Right renal cortex interstitium (tissue), 3 donors: ENCODE results near the gene KIF18B. TPM values are rescaled to one million over a fixed set of nuclear protein-coding genes. Genes with fewer than 3 reads are reported as not detected.

Experiments
- DNase-seq, 3 donors: peaks; one replicate each; pipeline ENCODE4 v3.0.0-alpha.2; 2013; ENCODE audit warnings: low read depth in 3 of 3, low spot score in 2 of 3
- polyA plus RNA-seq, 3 donors: library from polyadenylated mRNA; unstranded; fragments of 120-200 nt; gene quantifications; one replicate each; pipeline ENCODE4 v1.2.1, GENCODE V29; 2013; ENCODE audit not compliant: insufficient read length in 3 of 3

The KIF18B gene
- 1 to 10 TPM; 9.0 to 9.7 (median 9.1) TPM for polyA plus RNA-seq

GRCh38 chr17:44947461-44948314 is at the start of gene KIF18B:
Gene KIF18B (minus strand): TSS chr17:44947773. CDS start chr17:44936344, 11,429 bp downstream.
- peak; percentile 73 to 86 (median 82) for DNase-seq

- DNase-seq: no peak
Measured at GRCh38 chr17:44996304-44996703, 48.7 kb upstream of the KIF18B start.

- DNase-seq: no peak
Measured at GRCh38 chr17:44995436-44996001, 47.9 kb upstream of the KIF18B start.

GRCh38 chr17:44992242-44992939 is 44.8 kb upstream of the KIF18B start:
- no peak for DNase-seq

- DNase-seq: no peak
Measured at GRCh38 chr17:44990994-44991393, 43.4 kb upstream of the KIF18B start.

GRCh38 chr17:44989552-44990138 is 42.1 kb upstream of the KIF18B start:
- no peak for DNase-seq

- DNase-seq: no peak
Measured at GRCh38 chr17:44988044-44988942, 40.7 kb upstream of the KIF18B start.

GRCh38 chr17:44983563-44983962 is 36.0 kb upstream of the KIF18B start:
- DNase-seq: no peak

GRCh38 chr17:44982113-44982702 is 34.6 kb upstream of the KIF18B start:
- DNase-seq: no peak

- DNase-seq: no peak
Measured at GRCh38 chr17:44981221-44981968, 33.8 kb upstream of the KIF18B start.

- DNase-seq: peak in 1 of 3 donors; percentile 56
Measured at GRCh38 chr17:44979426-44979995, 31.9 kb upstream of the KIF18B start.

GRCh38 chr17:44978807-44979206 is 31.2 kb upstream of the KIF18B start:
- no peak for DNase-seq

GRCh38 chr17:44977814-44978550 is 30.4 kb upstream of the KIF18B start:
- DNase-seq: no peak

- DNase-seq: no peak
Measured at GRCh38 chr17:44977065-44977464, 29.5 kb upstream of the KIF18B start.

- DNase-seq: no peak
Measured at GRCh38 chr17:44976206-44976605, 28.6 kb upstream of the KIF18B start.

GRCh38 chr17:44972953-44973352 is 25.4 kb upstream of the KIF18B start:
- no peak for DNase-seq

- no peak for DNase-seq
Measured at GRCh38 chr17:44971776-44972483, 24.4 kb upstream of the KIF18B start.
